Gastrocnemius medialis (tissue), 4 donors: ENCODE results near the gene PCGF1.
"Not testable (repeated sequence)": the region's sequence is repeated elsewhere in the genome, so short reads cannot be mapped to it uniquely, and the experiment has no call there.

Experiments
- CTCF ChIP-seq, 5 experiments: fragments of 450-650 bp in 3 of 5; fragments of 200-600 bp in 2 of 5; sonication (generic) in 2 of 5; IDR thresholded peaks in 4 of 5; conservative IDR thresholded peaks in 1 of 5; 1 replicate in 4 of 5; 2 replicates in 1 of 5; pipeline ENCODE4 v1.5.1; 2016 to 2019; ENCODE audit warnings: antibody characterized with exemption in 5 of 5, mild to moderate bottlenecking in 3 of 5, moderate library complexity in 3 of 5
- POLR2A ChIP-seq, 2 donors: fragments of 450-650 bp; IDR thresholded peaks; one replicate each; pipeline ENCODE4 v1.6.1; 2017; ENCODE audit warnings: antibody characterized with exemption in 2 of 2, mild to moderate bottlenecking in 2 of 2, moderate library complexity in 2 of 2

GRCh38 chr2:74459503-74460118, 47.9 kb downstream of the PCGF1 start:
- not testable (repeated sequence) for TF ChIP-seq CTCF (IDR thresholded peaks at IDR 0.05 in 4 of 5, conservative IDR thresholded peaks at IDR 0.05 in 1 of 5); POLR2A (IDR thresholded peaks at IDR 0.05)
